ENCODE results near the gene GOLGB1.
"Not testable (repeated sequence)": the region's sequence is repeated elsewhere in the genome, so short reads cannot be mapped to it uniquely, and the experiment has no call there.

GOLGB1 gene

DNA sequence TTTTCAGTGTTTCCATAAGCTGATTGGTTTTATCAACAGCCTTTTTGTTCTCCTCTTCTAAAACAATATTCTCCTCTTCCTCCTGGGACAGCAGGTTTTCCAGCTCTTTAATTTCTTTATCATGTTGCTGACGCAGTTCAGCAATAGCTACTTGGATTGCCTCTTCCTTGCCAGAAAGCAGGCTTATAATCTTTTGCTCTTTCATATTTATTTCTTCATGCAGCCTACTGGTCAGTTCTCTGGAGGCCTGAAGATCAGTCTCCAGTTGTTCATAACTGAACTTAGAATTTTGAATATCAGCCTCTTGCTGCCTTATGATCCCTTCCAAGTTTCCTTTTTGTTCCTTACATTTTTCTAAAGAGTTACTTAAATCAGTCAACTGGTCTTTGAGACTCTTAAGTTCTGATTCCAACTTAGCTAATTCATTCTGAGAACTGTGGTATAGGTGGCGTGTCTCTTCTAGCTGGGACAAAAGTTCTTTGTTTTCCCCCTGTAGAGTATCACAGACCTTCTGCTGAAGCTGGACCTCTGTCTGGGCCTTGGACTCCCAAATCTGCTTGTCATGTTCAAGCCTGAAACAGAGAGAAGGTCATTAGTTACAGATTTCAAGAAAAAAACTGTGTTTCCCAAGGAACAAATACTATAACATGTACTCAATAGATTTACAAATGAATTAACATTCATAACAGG lies 57.4 kb downstream of the GOLGB1 start:
- H3K27me3 Mint-ChIP-seq (ENCODE audit: low read depth, poor library complexity): no peaks in the 10 kb centered on the region
- TF ChIP-seq, protein P1, sequence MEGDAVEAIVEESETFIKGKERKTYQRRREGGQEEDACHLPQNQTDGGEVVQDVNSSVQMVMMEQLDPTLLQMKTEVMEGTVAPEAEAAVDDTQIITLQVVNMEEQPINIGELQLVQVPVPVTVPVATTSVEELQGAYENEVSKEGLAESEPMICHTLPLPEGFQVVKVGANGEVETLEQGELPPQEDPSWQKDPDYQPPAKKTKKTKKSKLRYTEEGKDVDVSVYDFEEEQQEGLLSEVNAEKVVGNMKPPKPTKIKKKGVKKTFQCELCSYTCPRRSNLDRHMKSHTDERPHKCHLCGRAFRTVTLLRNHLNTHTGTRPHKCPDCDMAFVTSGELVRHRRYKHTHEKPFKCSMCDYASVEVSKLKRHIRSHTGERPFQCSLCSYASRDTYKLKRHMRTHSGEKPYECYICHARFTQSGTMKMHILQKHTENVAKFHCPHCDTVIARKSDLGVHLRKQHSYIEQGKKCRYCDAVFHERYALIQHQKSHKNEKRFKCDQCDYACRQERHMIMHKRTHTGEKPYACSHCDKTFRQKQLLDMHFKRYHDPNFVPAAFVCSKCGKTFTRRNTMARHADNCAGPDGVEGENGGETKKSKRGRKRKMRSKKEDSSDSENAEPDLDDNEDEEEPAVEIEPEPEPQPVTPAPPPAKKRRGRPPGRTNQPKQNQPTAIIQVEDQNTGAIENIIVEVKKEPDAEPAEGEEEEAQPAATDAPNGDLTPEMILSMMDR (IDR thresholded peaks at IDR 0.05): no peak
- DNase-seq: no peak
- H3K36me3 Mint-ChIP-seq (ENCODE audit: low read depth): peaks cover 25% of the 10 kb centered on the region
- H3K27ac Mint-ChIP-seq: no peak overlapping the region
- H3K4me3 Mint-ChIP-seq: no peak overlapping the region
- H3K4me1 Mint-ChIP-seq: no peaks in the 10 kb centered on the region
- H3K9me3 Mint-ChIP-seq: peaks cover 10% of the 10 kb centered on the region

DNA sequence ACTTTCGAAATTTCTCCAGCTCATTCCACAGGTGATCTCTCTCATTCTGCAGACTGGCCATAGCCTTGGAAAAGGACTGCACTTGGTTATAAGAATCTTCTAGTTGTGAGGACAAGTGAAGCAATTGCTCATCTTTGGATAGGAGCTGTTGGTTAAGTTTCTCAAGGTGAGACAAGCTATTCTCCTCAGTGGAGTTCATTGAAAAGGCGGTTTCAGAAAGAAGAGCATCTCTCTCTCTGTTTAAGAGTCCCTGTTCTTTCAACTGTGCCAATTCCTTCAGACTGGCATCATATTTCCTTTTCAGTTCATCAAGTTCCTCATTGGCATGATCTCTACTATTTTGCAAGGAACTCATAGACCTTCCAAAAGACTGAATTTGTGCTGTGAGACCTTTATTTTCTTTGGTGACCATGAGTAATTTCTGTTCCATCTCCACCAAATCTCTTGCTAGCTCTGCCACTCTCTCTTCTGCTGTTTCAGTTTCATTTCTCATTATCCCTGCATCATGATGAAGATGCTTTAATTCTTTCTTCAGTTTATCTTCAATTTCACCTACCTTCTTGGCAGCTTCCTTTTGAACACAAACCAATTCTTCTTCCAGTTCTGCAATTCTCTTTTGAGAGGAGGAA lies 58.6 kb downstream of the GOLGB1 start:
- DNase-seq: no peak
- H3K9me3 Mint-ChIP-seq: peaks cover 19% of the 10 kb centered on the region
- peaks cover 38% of the 10 kb centered on the region for H3K36me3 Mint-ChIP-seq (ENCODE audit: low read depth)
- TF ChIP-seq, protein P1 (IDR thresholded peaks at IDR 0.05): no peak
- H3K4me1 Mint-ChIP-seq: no peaks in the 10 kb centered on the region
- H3K27me3 Mint-ChIP-seq (ENCODE audit: low read depth, poor library complexity): no peaks in the 10 kb centered on the region
- H3K4me3 Mint-ChIP-seq: no peak overlapping the region
- H3K27ac Mint-ChIP-seq: no peak overlapping the region

DNA sequence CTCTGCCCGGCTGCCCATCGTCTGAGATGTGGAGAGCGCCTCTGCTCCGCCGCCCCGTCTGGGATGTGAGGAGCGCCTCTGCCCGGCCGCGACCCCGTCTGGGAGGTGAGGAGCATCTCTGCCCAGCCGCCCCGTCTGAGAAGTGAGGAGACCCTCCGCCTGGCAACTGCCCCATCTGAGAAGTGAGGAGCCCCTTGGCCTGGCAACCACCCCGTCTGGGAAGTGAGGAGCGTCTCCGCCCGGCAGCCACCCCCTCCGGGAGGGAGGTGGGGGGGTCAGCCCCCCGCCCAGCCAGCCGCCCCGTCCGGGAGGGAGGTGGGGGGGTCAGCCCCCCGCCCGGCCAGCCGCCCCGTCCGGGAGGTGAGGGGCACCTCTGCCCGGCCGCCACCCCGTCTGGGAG lies 60.8 kb downstream of the GOLGB1 start:
- not testable (repeated sequence) for DNase-seq; H3K27ac Mint-ChIP-seq; H3K27me3 Mint-ChIP-seq (ENCODE audit: low read depth, poor library complexity); H3K4me3 Mint-ChIP-seq; H3K4me1 Mint-ChIP-seq
- Mint-ChIP-seq H3K9me3 (peaks cover 33% of the 10 kb centered on the region), H3K36me3 (ENCODE audit: low read depth) (peaks cover 57% of the 10 kb centered on the region)

DNA sequence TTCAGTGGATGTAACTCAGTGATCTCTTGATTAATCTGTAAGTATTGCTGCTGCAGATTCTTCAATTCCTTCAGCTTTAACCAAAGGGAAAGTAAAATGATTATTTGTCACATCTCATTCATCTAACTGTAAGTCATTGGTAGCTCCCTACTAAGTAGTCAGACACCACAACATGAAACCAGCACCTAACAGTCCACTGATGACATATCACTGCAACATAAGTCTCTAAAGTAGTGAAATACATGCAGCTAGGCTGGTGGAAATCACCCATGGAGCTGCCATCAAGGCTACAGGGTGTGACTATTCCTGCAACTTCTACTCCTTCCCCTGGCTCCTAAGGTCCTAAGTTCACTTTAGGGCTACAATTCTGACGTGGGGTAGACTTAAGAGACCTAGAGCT lies 67.7 kb downstream of the GOLGB1 start:
- Mint-ChIP-seq H3K4me3 (no peak overlapping the region), H3K27me3 (ENCODE audit: low read depth, poor library complexity) (no peaks in the 10 kb centered on the region), H3K27ac (no peak overlapping the region), H3K36me3 (ENCODE audit: low read depth) (peaks cover 79% of the 10 kb centered on the region), H3K4me1 (no peaks in the 10 kb centered on the region), H3K9me3 (peaks cover 26% of the 10 kb centered on the region)
- TF ChIP-seq, protein P1 (IDR thresholded peaks at IDR 0.05): no peak
- no peak for DNase-seq

DNA sequence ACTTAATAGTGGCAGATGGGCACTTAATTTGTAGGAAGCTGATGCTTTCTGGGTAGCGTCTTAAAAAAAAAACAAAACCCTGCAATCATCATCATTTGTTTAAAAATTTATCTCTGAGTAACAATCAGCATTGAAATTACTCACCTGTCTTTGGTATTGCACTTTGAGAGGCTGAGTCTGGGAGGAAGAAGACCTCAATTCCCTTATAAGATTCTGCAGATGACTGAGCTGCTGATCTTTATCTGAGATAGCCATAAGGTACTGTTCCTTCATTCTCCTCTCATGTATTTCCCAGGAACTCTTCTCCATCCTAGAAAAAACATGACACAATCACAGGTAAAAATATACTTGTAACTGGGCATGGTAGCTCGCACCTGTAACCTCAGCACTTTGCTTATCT lies 72.4 kb downstream of the GOLGB1 start:
- no peaks in the 10 kb centered on the region for H3K9me3 Mint-ChIP-seq
- no peaks in the 10 kb centered on the region for H3K4me1 Mint-ChIP-seq
- no peak for DNase-seq
- H3K4me3 Mint-ChIP-seq: no peak overlapping the region
- no peak overlapping the region for H3K27ac Mint-ChIP-seq
- no peaks in the 10 kb centered on the region for H3K27me3 Mint-ChIP-seq (ENCODE audit: low read depth, poor library complexity)
- TF ChIP-seq, protein P1 (IDR thresholded peaks at IDR 0.05): no peak
- peaks cover 75% of the 10 kb centered on the region for H3K36me3 Mint-ChIP-seq (ENCODE audit: low read depth)

DNA sequence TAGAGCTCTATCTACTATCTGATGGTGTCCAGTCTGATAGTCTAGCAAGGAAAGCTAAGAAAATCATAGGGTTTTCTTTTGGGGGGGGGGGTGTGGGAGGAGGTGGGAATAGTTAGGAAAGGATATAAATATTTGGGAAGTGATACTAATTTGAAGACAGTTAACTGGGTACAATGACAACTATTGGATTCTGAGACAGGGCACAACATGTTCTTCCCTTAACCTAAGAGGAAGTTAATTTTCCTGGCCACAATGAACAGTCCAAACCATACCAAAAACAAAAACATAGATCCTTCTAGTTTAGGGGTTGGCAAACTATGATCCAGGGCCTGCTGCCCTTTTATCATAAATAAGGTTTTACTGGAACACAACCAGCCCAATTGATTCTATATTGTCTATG lies 78.9 kb downstream of the GOLGB1 start:
- no peak overlapping the region for H3K4me3 Mint-ChIP-seq
- no peaks in the 10 kb centered on the region for H3K27me3 Mint-ChIP-seq (ENCODE audit: low read depth, poor library complexity)
- no peak for DNase-seq
- no peaks in the 10 kb centered on the region for H3K4me1 Mint-ChIP-seq
- H3K36me3 Mint-ChIP-seq (ENCODE audit: low read depth): peaks cover 57% of the 10 kb centered on the region
- H3K27ac Mint-ChIP-seq: no peak overlapping the region
- H3K9me3 Mint-ChIP-seq: no peaks in the 10 kb centered on the region
- TF ChIP-seq, protein P1 (IDR thresholded peaks at IDR 0.05): no peak

Data from nephron progenitor cell (in vitro differentiated cells).